ENCODE measurements around the gene SEMA6D.
"Not testable (repeated sequence)": the region's sequence is repeated elsewhere in the genome, so short reads cannot be mapped to it uniquely, and the experiment has no call there.

SEMA6D gene

GRCh38 chr15:47719730-47720129 is 2.4 kb downstream of the SEMA6D start:
- no peak for DNase-seq

DNA sequence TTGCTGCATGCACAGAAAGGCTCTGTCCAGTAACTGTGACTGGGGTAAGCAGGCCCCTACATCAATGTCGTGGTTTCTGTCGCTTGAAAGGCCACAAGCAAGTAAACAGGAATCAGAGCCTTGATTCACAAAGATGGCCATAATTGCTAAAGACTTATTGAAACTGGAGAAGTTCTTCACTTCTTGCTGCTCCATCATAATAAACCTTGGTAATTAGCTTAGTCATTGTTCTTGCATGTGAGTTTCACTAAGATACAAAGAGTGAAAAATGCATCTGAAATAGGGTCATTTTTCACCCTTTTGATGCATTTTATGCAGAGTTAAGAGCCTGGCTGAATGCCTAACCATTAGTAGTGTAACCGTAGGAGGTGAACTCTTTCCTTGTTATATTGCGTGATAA is 3.2 kb downstream of the SEMA6D start:
- DNase-seq: no peak

DNA sequence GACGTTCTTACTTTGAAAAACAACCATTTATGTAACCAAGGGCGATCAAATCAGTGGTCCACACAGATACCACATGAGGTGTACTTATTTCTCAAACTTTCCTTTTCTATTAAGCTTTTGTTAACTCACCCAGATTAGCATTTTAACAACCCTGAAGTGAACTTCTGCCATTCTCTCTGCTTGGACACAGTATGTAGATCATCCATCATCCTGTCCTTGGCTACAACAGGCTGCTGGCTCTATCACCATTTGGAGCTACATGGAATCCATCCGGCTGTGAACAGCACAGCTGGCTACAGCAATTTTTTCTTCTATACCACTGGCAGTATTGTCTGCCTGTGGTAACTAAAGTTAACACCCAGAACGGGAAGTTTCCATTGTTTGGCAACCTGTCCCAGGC is 4.4 kb downstream of the SEMA6D start:
- DNase-seq: no peak

DNA sequence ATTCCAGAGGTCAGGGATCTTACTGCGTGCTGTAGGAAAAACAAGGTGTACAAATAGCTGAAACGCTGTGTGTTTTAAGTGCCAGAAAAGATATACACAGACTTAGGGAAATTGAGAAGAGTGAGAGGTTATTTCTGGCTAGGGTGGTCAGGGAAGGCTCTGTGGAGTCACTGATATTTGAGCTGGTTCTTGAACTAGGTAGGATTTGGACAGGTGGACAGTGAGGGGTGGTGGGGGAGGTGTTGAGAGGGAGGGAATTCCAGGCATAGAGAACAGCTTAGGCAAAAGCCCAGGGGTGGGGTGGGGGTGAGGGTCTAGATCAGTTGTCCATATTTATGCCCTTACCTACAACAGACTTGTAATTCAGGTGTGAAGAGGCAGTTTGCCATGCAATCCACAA is 7.0 kb downstream of the SEMA6D start:
- DNase-seq: no peak

- no peak for DNase-seq
Measured at GRCh38 chr15:47725051-47725450, 7.7 kb downstream of the SEMA6D start.

GRCh38 chr15:47725906-47726305 is 8.6 kb downstream of the SEMA6D start:
- DNase-seq: no peak

DNA sequence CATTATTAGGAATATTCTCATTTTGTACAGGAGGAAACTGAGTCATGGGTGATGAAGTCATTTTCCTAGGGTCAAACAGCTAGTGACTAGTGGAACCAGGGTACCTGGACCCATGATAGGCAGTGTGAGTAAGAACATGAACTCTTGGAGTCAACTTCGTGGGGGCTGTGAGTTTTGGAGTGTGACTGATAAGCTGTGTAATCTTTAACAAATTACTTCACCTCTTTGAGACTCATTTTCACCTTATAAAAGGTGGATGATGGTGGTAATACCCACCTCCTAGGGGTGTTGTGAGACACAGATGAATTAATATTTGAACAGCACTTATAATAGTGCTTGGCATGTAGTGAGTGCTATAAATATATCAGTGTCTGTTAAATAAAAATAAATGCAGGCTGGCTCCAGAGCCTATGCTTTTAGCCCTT is 9.1 kb downstream of the SEMA6D start:
- no peak for DNase-seq

GRCh38 chr15:47727137-47727536 is 9.8 kb downstream of the SEMA6D start:
- no peak for DNase-seq

- no peak for DNase-seq
Measured at GRCh38 chr15:47727676-47728075, 10.4 kb downstream of the SEMA6D start.

GRCh38 chr15:47728426-47728825 is 11.1 kb downstream of the SEMA6D start:
- DNase-seq: no peak

GRCh38 chr15:47728886-47729285 is 11.6 kb downstream of the SEMA6D start:
- no peak for DNase-seq

DNA sequence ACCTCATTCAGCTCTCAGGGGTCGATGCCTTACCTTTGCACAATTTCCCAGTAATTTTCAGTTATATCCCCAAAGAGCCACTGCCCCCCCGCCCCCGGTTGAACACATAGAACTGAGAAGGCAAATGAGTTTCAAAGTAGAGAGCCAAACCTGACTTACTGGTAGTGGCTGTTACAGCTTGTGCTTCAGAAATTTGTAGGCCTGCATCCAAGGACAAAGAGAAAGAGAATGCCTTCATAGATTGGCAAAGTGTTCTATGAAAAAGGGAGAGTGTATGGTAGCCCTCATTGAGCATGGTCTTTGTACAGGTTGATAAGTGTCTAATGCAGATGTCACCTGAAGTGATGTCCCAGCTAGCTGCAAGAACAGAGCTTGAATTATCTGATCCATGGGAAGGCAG is 13.9 kb downstream of the SEMA6D start:
- no peak for DNase-seq

DNA sequence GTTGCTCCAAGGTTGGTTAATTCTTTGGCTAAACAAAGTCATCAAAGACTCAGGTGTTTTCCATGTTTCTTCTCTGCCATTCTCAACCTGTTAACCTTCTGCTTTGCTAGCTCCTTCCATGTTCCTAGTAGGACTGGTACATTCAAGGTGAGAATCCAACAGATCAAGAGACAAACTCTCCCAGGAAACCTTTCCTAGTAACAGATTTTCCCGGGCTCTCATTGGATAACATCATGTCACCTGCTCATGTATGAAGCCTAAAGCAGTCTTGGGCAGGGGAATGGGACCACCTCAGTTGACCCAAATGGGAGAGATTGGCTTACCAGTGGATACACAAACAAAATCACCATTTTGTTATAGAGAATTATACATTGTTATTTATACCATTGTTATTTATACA is 14.9 kb downstream of the SEMA6D start:
- no peak for DNase-seq

DNA sequence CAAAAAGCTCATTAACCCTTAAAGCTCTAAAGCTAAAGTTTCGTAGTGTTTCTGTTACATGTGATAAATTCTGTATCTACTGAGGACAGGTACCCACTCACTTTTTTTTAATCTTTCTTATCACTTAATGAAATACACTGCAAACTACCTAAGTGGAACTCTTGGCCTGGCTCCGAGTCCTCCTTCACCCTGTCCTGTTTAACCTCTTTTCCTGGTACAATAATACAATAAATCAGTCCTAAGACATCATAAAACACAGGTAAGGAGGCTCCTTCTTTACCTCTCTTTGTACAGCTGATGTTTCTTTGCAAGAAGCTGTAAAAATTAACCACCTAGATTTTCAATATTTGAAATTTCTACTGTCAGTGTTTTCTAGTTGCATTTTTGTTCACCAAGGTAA is 15.8 kb downstream of the SEMA6D start:
- no peak for DNase-seq

DNA sequence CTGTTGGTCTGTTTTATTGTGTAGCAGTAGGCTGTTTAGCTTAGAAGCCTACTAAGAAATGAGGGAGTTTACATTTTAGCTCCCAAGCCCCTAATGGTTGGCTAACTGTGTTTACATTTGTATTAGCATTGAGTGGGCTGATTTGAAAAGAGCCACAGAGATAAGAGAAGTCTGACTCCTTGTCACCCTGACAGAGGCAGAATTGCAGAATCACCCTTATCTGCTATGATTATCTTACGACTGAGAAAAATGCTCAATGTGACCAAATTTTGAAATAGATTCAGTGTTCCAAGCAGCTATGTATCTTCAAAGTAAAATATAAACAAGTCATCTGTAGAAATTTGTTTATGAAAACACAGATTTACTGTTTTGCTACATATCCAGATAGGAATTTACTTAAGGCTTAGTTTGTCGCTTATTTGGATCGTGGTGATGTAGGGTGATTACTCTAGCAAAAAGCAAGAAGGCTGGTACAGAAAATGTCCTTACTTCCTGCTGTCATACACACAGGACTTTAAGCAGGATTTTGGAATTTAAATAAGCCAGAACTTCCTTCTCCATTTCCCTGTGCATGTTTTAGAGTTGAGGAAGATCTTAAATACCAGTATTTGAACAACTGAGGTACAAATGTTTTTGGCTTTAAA is 19.0 kb downstream of the SEMA6D start:
- DNase-seq: no peak

GRCh38 chr15:47737477-47737876 is 20.2 kb downstream of the SEMA6D start:
- no peak for DNase-seq

DNA sequence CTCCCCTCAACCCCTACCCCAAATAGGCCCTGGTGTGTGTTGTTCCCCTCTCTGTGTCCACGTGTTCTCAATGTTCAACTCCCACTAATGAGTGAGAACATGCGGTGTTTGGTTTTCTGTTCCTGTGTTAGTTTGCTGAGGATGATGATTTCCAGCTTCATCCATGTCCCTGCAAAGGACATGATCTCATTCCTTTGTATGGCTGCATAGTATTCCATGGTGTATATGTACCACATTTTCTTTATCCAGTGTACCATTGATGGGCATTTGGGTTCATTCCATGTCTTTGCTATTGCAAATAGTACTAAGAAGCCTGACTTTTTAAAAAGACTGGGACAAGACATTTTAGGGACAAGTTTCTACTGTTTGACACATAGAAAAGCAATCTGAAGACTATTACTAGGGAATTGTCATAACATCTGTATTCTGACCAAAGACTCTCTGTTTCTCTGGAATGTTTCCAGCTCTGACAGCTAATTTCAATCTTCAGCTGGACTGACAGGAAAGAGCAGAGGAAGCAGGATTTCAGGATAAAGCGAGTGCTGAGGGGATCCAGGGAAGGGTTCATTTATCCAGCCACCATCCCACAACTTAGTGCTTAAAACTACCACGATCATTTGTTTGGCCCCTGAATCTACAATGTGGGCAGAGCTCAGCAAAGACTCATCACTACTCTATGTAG is 21.0 kb downstream of the SEMA6D start:
- not testable (repeated sequence) for DNase-seq

GRCh38 chr15:47741082-47741481 is 23.8 kb downstream of the SEMA6D start:
- no peak for DNase-seq

GRCh38 chr15:47741907-47742306 is 24.6 kb downstream of the SEMA6D start:
- no peak for DNase-seq

DNA sequence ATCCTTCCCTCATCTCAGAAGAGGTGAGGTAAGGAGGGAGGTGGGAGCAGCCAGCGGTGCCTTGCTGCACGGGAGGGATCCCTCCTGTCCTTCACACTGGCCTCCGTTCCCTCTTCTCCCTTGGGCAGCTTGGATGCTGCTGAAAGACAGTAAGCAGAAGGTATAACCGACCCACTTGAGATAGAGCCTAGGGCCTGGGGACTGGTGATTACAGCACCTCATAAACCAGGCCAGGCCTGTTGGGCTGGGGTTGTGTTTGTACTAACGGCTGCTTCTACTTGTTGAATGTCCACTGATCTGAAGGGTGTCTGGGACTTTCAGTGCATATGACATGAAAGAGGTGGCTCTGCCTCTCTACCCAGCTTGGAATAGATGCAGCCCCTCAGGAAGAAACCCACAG is 25.0 kb downstream of the SEMA6D start:
- DNase-seq: no peak

DNA sequence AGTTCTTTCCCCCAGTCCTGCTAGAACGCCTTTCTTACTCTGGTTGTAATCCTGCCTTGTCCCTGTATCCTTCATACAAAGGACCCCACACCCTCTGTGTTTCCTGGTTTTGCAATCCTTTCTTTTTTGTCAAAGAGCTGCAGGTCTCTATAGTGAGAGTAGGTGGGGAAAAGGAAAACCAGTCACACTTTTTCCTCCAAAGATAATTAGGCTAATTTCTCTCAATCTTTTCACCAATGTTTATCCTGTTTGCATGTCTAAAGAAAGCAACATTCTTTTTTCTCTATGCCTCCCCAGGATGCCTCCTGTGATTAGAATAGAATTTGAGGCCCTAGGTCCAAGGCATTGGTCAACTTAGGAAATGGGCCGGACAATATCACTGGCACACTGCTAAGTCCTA is 25.4 kb downstream of the SEMA6D start:
- DNase-seq: no peak

GRCh38 chr15:47743385-47743784 is 26.1 kb downstream of the SEMA6D start:
- no peak for DNase-seq

GRCh38 chr15:47743886-47744285 is 26.6 kb downstream of the SEMA6D start:
- no peak for DNase-seq

- no peak for DNase-seq
Measured at GRCh38 chr15:47744496-47744895, 27.2 kb downstream of the SEMA6D start.

DNA sequence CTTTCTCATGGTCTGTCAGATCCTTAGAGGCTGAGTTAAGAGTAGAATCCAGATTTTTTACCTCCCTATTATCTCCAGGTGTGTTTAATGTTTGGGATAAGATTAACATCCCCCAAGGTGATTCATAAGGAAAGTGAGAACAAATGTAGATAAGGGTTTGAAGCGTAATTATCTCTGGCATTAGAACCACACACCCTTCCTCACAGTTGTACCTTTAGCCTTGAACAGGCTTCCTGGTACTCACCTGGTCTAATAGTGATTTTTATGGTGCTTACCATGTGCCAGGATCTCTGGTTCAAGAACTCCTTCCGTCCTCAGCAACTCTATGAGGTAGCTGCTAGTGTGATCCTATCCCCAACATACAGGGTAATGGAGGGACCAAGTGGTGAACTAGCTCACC is 27.7 kb downstream of the SEMA6D start:
- DNase-seq: no peak
